ENCODE measurements around the gene CDH26. TPM values are rescaled to one million over a fixed set of nuclear protein-coding genes. Genes with fewer than 3 reads are reported as not detected.

The CDH26 gene
- total and polyA plus RNA-seq, 2 donors from 2014 or later: 0.47 to 2.4 TPM

GRCh38 chr20:60054716-60055634, 96.8 kb downstream of the CDH26 start:
- no peak for TF ChIP-seq CTCF (IDR thresholded peaks at IDR 0.05; ENCODE audit: borderline replicate concordance, extremely low read depth, insufficient read depth)
- Histone ChIP-seq H3K9me3 (ENCODE audit: control insufficient read depth in 2 of 3, insufficient read depth in 1 of 3, low read length in 3 of 3) (no peaks in the 10 kb centered on the region), H3K27ac (ENCODE audit: low read depth in 2 of 2, low read length in 2 of 2) (no peak overlapping the region), H3K4me3 (ENCODE audit: low read length in 3 of 3) (no peak overlapping the region), H3K4me1 (ENCODE audit: control insufficient read depth in 2 of 3, insufficient read depth in 2 of 3, low read depth in 1 of 3, low read length in 3 of 3) (peaks cover 0 to 7% (median 0%) of the 10 kb centered on the region in 3 donors), H3K36me3 (ENCODE audit: control insufficient read depth in 2 of 3, insufficient read depth in 3 of 3, low read length in 3 of 3) (no peaks in the 10 kb centered on the region), H3K27me3 (ENCODE audit: control insufficient read depth, insufficient read depth, low read length) (no peaks in the 10 kb centered on the region), H3K9ac (ENCODE audit: low read length in 3 of 3) (no peak overlapping the region)
- intact Hi-C loops (cut with DNase I): no loop called here
- FAIRE-seq (no peak), DNase-seq (no peak)

- Histone ChIP-seq H3K4me3 (ENCODE audit: low read length in 3 of 3) (no peak overlapping the region), H3K27me3 (ENCODE audit: control insufficient read depth, insufficient read depth, low read length) (no peaks in the 10 kb centered on the region), H3K36me3 (ENCODE audit: control insufficient read depth in 2 of 3, insufficient read depth in 3 of 3, low read length in 3 of 3) (no peaks in the 10 kb centered on the region), H3K9ac (ENCODE audit: low read length in 3 of 3) (no peak overlapping the region), H3K27ac (ENCODE audit: low read depth in 2 of 2, low read length in 2 of 2) (no peak overlapping the region), H3K4me1 (ENCODE audit: control insufficient read depth in 2 of 3, insufficient read depth in 2 of 3, low read depth in 1 of 3, low read length in 3 of 3) (peaks cover 0 to 7% (median 0%) of the 10 kb centered on the region in 3 donors), H3K9me3 (ENCODE audit: control insufficient read depth in 2 of 3, insufficient read depth in 1 of 3, low read length in 3 of 3) (no peaks in the 10 kb centered on the region)
- TF ChIP-seq CTCF (IDR thresholded peaks at IDR 0.05; ENCODE audit: borderline replicate concordance, extremely low read depth, insufficient read depth): no peak
- DNase-seq: peak in 1 of 5 donors; percentile 70
- intact Hi-C loops (cut with DNase I): no loop called here
- FAIRE-seq: no peak
Measured at GRCh38 chr20:60055740-60056139, 97.5 kb downstream of the CDH26 start.

GRCh38 chr20:60056407-60057122, 98.3 kb downstream of the CDH26 start:
- Histone ChIP-seq H3K9ac (ENCODE audit: low read length in 3 of 3) (no peak overlapping the region), H3K27ac (ENCODE audit: low read depth in 2 of 2, low read length in 2 of 2) (no peak overlapping the region), H3K36me3 (ENCODE audit: control insufficient read depth in 2 of 3, insufficient read depth in 3 of 3, low read length in 3 of 3) (no peaks in the 10 kb centered on the region), H3K4me1 (ENCODE audit: control insufficient read depth in 2 of 3, insufficient read depth in 2 of 3, low read depth in 1 of 3, low read length in 3 of 3) (peaks cover 0 to 7% (median 0%) of the 10 kb centered on the region in 3 donors), H3K27me3 (ENCODE audit: control insufficient read depth, insufficient read depth, low read length) (no peaks in the 10 kb centered on the region), H3K9me3 (ENCODE audit: control insufficient read depth in 2 of 3, insufficient read depth in 1 of 3, low read length in 3 of 3) (no peaks in the 10 kb centered on the region), H3K4me3 (ENCODE audit: low read length in 3 of 3) (no peak overlapping the region)
- FAIRE-seq (no peak), DNase-seq (no peak)
- intact Hi-C loops (cut with DNase I): no loop called here
- TF ChIP-seq CTCF (IDR thresholded peaks at IDR 0.05; ENCODE audit: borderline replicate concordance, extremely low read depth, insufficient read depth): no peak

Data from kidney (tissue), 14 donors.